ENCODE results near the gene SHISA2. TPM values are rescaled to one million over a fixed set of nuclear protein-coding genes. Genes with fewer than 3 reads are reported as not detected.

SHISA2 gene
- total and polyA plus RNA-seq, 2 of the 8 experiments (the other 6 are each of a cell fraction or from before 2014, with no cell fraction given), result 10.2 to 23.8 TPM

- no peak overlapping the region for H2AFZ ChIP-seq (ENCODE audit: low read length)
- H4K5ac ChIP-seq (ENCODE audit: insufficient read length, low read depth, low read length), result no peak overlapping the region
- H3K4me1 ChIP-seq (replicated peaks in 1 of 4; ENCODE audit: control insufficient read depth in 3 of 4, insufficient read depth in 4 of 4, low read length in 3 of 4), result peaks cover 0 to 3% (median 2%) of the 10 kb centered on the region in 4 experiments; a peak in 3 of 7 replicates
- no peak overlapping the region for H2BK20ac ChIP-seq (ENCODE audit: low read length)
- no peaks in the 10 kb centered on the region for H3K9me3 ChIP-seq (ENCODE audit: insufficient read depth in 2 of 2, low read depth in 1 of 2, low read length in 1 of 2)
- no peak overlapping the region for H4K91ac ChIP-seq (replicated peaks; ENCODE audit: insufficient read length, low read length)
- no peak overlapping the region for H3K4me2 ChIP-seq (ENCODE audit: insufficient read depth in 1 of 2, low read depth in 2 of 2, low read length in 2 of 2)
- no peak overlapping the region for H2BK120ac ChIP-seq (replicated peaks; ENCODE audit: low read depth, low read length)
- H3K27me3 ChIP-seq (replicated peaks in 1 of 4; ENCODE audit: control insufficient read depth in 3 of 4, extremely low read depth in 1 of 4, insufficient read depth in 3 of 4, low read length in 3 of 4), result peaks cover 9 to 28% (median 17%) of the 10 kb centered on the region in 4 experiments
- no peaks in the 10 kb centered on the region for H3K79me2 ChIP-seq (ENCODE audit: control insufficient read depth in 1 of 2, insufficient read depth in 2 of 2, low read length in 2 of 2)
- H3K27ac ChIP-seq (ENCODE audit: low read depth, low read length), result no peak overlapping the region
- H3K9ac ChIP-seq (replicated peaks in 1 of 4; ENCODE audit: extremely low read depth in 1 of 4, low read depth in 3 of 4, low read length in 3 of 4), result no peak overlapping the region
- ChIA-PET CTCF (ENCODE audit: partially characterized antibody) (no interaction called here), POLR2A (ENCODE audit: partially characterized antibody) (no interaction called here)
- DNase-seq (ENCODE audit: low read depth in 1 of 2, low spot score in 2 of 2) (no peak), FAIRE-seq (no peak)
- no peak overlapping the region for H2BK5ac ChIP-seq (ENCODE audit: low read depth, low read length)
- peaks cover 14% of the 10 kb centered on the region; the same call in 1 of the 2 replicates for H3K23me2 ChIP-seq (ENCODE audit: low read depth, low read length)
- H3K4ac ChIP-seq (replicated peaks; ENCODE audit: insufficient read length, low read depth, low read length), result no peak overlapping the region
- no peak overlapping the region for H4K8ac ChIP-seq (ENCODE audit: extremely low read depth, insufficient read depth, low read length)
- no peaks in the 10 kb centered on the region for H3K36me3 ChIP-seq (ENCODE audit: control insufficient read depth in 2 of 4, insufficient read depth in 4 of 4, low read length in 3 of 4)
- H3K4me3 ChIP-seq (ENCODE audit: extremely low read depth in 1 of 4, insufficient read depth in 2 of 4, low read depth in 3 of 4, low read length in 4 of 4), result no peak overlapping the region
- no peaks in the 10 kb centered on the region for H3K79me1 ChIP-seq (ENCODE audit: low read depth, low read length)
- H3K18ac ChIP-seq (ENCODE audit: extremely low read depth, low read length), result no peak overlapping the region
- H3K14ac ChIP-seq (ENCODE audit: insufficient read length), result no peak overlapping the region
- H4K20me1 ChIP-seq (replicated peaks in 1 of 2; ENCODE audit: control insufficient read depth in 1 of 2, insufficient read depth in 2 of 2, low read length in 2 of 2), result no peaks in the 10 kb centered on the region
- H2BK12ac ChIP-seq (ENCODE audit: low read depth, low read length), result no peak overlapping the region
- no peak overlapping the region for H3K23ac ChIP-seq (ENCODE audit: insufficient read length)
- TF ChIP-seq BACH1 (IDR thresholded peaks at IDR 0.05; ENCODE audit: low read length) (no peak), CBX8 (IDR thresholded peaks at IDR 0.05; ENCODE audit: borderline replicate concordance, low read depth, low read length) (no peak), NRF1 (IDR thresholded peaks at IDR 0.05; ENCODE audit: low read depth, low read length) (no peak), TAF7 (optimal IDR thresholded peaks at IDR 0.05; ENCODE audit: borderline replicate concordance, low read depth, low read length) (no peak), TEAD4 (IDR thresholded peaks at IDR 0.05; ENCODE audit: low read depth, low read length) (no peak), SIX5 (IDR thresholded peaks at IDR 0.05; ENCODE audit: low read depth, low read length) (no peak), KDM5A (IDR thresholded peaks at IDR 0.05; ENCODE audit: low read length) (no peak), SIN3A (conservative IDR thresholded peaks at IDR 0.05 in 1 of 2, IDR thresholded peaks at IDR 0.05 in 1 of 2; ENCODE audit: low read depth in 1 of 2, low read length in 2 of 2) (no peak), BCL11A (IDR thresholded peaks at IDR 0.05; ENCODE audit: low read depth in 2 of 2, low read length in 2 of 2) (no peak), BRCA1 (IDR thresholded peaks at IDR 0.05; ENCODE audit: low read depth, low read length) (no peak)
- no peak overlapping the region for H2BK15ac ChIP-seq (ENCODE audit: low read length)
- H3K56ac ChIP-seq (replicated peaks; ENCODE audit: insufficient read length, low read depth, low read length), result no peak overlapping the region
- no peak overlapping the region for H2AK5ac ChIP-seq (ENCODE audit: low read depth, low read length)
Observed at GRCh38 chr13:26054896-26055295, 3.1 kb upstream of the SHISA2 start.
